ENCODE data around the gene MICAL3.
"Not testable (repeated sequence)": the region's sequence is repeated elsewhere in the genome, so short reads cannot be mapped to it uniquely, and the experiment has no call there.

The MICAL3 gene

GRCh38 chr22:17999851-18000250 is 24.5 kb downstream of the MICAL3 start:
- Histone ChIP-seq H3K9me3 (ENCODE audit: insufficient read depth, low read length) (no peaks in the 10 kb centered on the region), H3K36me3 (ENCODE audit: insufficient read depth, insufficient read length, low read length) (peaks cover 10% of the 10 kb centered on the region), H3K4me1 (ENCODE audit: insufficient read depth, insufficient read length) (no peaks in the 10 kb centered on the region), H3K9ac (ENCODE audit: insufficient read length, low read depth) (no peak overlapping the region), H3K4me3 (ENCODE audit: insufficient read length, low read depth) (peak overlapping the region; percentile 12), H3K27me3 (ENCODE audit: insufficient read depth, insufficient read length) (no peaks in the 10 kb centered on the region)
- TF ChIP-seq YY1 (IDR thresholded peaks at IDR 0.05; ENCODE audit: insufficient read depth, insufficient read length) (no peak), SUZ12 (IDR thresholded peaks at IDR 0.05; ENCODE audit: extremely low read depth, insufficient read depth, insufficient read length) (no peak), ZNF274 (IDR thresholded peaks at IDR 0.05; ENCODE audit: low read depth, low read length) (no peak)
- DNase-seq (ENCODE audit: low read depth, low spot score), result no peak

DNA sequence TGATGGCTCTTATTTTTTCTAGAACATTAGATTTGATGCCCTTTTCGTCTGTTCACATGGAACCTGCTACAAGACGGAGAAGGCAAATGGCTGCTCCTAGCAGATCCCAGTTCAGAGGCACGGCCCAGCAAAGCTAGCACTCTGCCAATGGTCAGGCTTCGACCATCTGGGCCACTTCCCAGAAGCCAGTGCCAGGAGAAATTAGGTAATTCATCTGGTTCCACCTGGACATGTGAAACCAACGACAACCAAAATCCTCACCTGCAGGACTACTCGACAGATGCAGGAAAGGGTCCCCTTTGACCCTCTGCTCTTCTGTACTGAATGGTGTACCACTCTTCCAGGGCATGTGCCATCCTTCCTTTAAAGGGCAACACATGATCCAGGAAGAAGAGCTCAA is 25.4 kb downstream of the MICAL3 start:
- no peaks in the 10 kb centered on the region for H3K27me3 ChIP-seq (ENCODE audit: insufficient read depth, insufficient read length)
- DNase-seq (ENCODE audit: low read depth, low spot score), result no peak
- peaks cover 10% of the 10 kb centered on the region for H3K36me3 ChIP-seq (ENCODE audit: insufficient read depth, insufficient read length, low read length)
- no peak overlapping the region for H3K4me3 ChIP-seq (ENCODE audit: insufficient read length, low read depth)
- H3K9ac ChIP-seq (ENCODE audit: insufficient read length, low read depth), result no peak overlapping the region
- H3K4me1 ChIP-seq (ENCODE audit: insufficient read depth, insufficient read length), result no peaks in the 10 kb centered on the region
- TF ChIP-seq YY1 (IDR thresholded peaks at IDR 0.05; ENCODE audit: insufficient read depth, insufficient read length) (no peak), ZNF274 (IDR thresholded peaks at IDR 0.05; ENCODE audit: low read depth, low read length) (no peak), SUZ12 (IDR thresholded peaks at IDR 0.05; ENCODE audit: extremely low read depth, insufficient read depth, insufficient read length) (no peak)
- no peaks in the 10 kb centered on the region for H3K9me3 ChIP-seq (ENCODE audit: insufficient read depth, low read length)

DNA sequence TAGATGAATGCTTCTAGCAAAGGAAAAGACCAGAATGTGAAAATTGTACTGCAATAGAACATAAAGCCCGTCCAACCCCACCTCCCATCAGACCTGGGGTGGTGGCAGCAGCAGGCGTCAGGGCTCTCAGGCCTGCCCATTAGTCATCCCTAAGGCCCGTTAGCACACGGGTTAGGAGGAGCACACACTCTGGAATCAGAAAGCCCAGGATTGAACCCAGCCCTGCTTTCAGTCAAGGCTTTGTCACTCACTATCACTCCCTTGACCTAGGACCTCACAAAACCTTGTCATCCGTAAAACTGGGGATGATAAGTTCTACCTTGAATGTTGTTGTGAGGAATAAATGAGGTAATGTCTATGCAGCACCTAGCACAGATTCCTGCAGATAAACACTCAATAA is 26.9 kb downstream of the MICAL3 start:
- Histone ChIP-seq H3K27me3 (ENCODE audit: insufficient read depth, insufficient read length) (no peaks in the 10 kb centered on the region), H3K4me1 (ENCODE audit: insufficient read depth, insufficient read length) (no peaks in the 10 kb centered on the region), H3K9ac (ENCODE audit: insufficient read length, low read depth) (no peak overlapping the region), H3K4me3 (ENCODE audit: insufficient read length, low read depth) (no peak overlapping the region), H3K9me3 (ENCODE audit: insufficient read depth, low read length) (no peaks in the 10 kb centered on the region), H3K36me3 (ENCODE audit: insufficient read depth, insufficient read length, low read length) (peaks cover 10% of the 10 kb centered on the region)
- DNase-seq (ENCODE audit: low read depth, low spot score), result no peak
- no peak for TF ChIP-seq YY1 (IDR thresholded peaks at IDR 0.05; ENCODE audit: insufficient read depth, insufficient read length)
- TF ChIP-seq ZNF274 (IDR thresholded peaks at IDR 0.05; ENCODE audit: low read depth, low read length), result no peak
- TF ChIP-seq SUZ12 (IDR thresholded peaks at IDR 0.05; ENCODE audit: extremely low read depth, insufficient read depth, insufficient read length), result no peak

GRCh38 chr22:17995256-17995655 is 29.1 kb downstream of the MICAL3 start:
- not testable (repeated sequence) for H3K9me3 ChIP-seq (ENCODE audit: insufficient read depth, low read length); H3K4me1 ChIP-seq (ENCODE audit: insufficient read depth, insufficient read length); H3K9ac ChIP-seq (ENCODE audit: insufficient read length, low read depth); H3K4me3 ChIP-seq (ENCODE audit: insufficient read length, low read depth); H3K27me3 ChIP-seq (ENCODE audit: insufficient read depth, insufficient read length); DNase-seq (ENCODE audit: low read depth, low spot score)
- peaks cover 10% of the 10 kb centered on the region for H3K36me3 ChIP-seq (ENCODE audit: insufficient read depth, insufficient read length, low read length)

DNA sequence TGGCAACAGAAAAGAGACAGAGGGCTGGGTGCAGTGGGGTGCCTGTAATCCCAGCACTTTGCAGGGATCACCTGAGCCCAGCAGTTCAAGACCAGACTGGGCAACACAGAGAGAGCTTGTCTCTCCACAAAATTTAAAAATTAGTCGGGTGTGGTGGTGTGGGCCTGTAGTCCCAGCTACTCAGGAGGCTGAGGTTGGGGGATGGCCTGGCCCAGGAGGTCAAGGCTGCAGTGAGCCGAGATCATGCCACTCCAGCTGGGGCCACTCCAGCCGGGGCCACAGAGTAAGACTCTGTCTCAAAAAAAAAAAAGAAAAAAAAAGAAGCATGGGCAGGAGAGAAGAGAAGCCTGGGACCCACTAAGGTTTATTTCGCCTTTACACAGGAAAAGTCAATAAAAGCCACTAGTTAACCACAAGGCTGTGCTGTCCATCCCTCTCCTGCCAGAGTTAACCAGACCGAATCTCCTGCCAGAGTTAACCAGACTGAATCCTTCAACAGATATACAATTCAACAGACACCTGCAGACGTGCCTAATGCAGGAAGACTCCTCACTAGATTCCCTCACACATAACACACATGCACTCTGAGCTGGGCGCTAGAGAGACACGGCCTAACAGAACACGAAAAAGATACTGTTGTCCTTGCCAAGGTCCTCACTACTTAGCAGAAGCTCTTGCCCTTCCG is 29.8 kb downstream of the MICAL3 start:
- Histone ChIP-seq H3K9ac (ENCODE audit: insufficient read length, low read depth) (no peak overlapping the region), H3K4me1 (ENCODE audit: insufficient read depth, insufficient read length) (no peaks in the 10 kb centered on the region), H3K4me3 (ENCODE audit: insufficient read length, low read depth) (no peak overlapping the region)

DNA sequence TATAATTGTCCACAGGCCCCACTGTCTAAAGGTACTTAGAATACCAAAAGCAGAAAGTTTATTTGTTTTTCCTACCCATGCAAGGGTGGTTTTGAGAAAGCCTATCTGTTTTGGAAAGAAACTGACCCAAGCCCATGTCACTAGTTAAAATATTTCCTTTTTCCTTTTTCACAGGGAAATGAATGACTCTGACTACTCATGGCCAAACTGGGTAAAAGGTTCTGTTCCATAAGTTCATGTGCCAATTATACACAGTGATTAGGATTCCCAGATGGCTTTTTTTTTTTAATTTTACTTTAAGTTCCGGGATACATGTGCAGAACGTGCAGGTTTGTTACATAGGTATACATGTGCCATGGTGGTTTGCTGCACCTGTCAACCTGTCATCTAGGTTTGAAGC is 31.4 kb downstream of the MICAL3 start:
- not testable (repeated sequence) for H3K9me3 ChIP-seq (ENCODE audit: insufficient read depth, low read length); H3K36me3 ChIP-seq (ENCODE audit: insufficient read depth, insufficient read length, low read length); DNase-seq (ENCODE audit: low read depth, low spot score); H3K4me3 ChIP-seq (ENCODE audit: insufficient read length, low read depth); H3K9ac ChIP-seq (ENCODE audit: insufficient read length, low read depth); H3K27me3 ChIP-seq (ENCODE audit: insufficient read depth, insufficient read length); H3K4me1 ChIP-seq (ENCODE audit: insufficient read depth, insufficient read length)

More for the DNA sequence above, 29.8 kb downstream of the MICAL3 start:
- H3K27me3 ChIP-seq (ENCODE audit: insufficient read depth, insufficient read length), result no peaks in the 10 kb centered on the region
- no peaks in the 10 kb centered on the region for H3K9me3 ChIP-seq (ENCODE audit: insufficient read depth, low read length)
- no peak for DNase-seq (ENCODE audit: low read depth, low spot score)
- peaks cover 10% of the 10 kb centered on the region for H3K36me3 ChIP-seq (ENCODE audit: insufficient read depth, insufficient read length, low read length)
- TF ChIP-seq ZNF274 (IDR thresholded peaks at IDR 0.05; ENCODE audit: low read depth, low read length), result no peak
- TF ChIP-seq SUZ12 (IDR thresholded peaks at IDR 0.05; ENCODE audit: extremely low read depth, insufficient read depth, insufficient read length), result no peak
- no peak for TF ChIP-seq YY1 (IDR thresholded peaks at IDR 0.05; ENCODE audit: insufficient read depth, insufficient read length)

DNA sequence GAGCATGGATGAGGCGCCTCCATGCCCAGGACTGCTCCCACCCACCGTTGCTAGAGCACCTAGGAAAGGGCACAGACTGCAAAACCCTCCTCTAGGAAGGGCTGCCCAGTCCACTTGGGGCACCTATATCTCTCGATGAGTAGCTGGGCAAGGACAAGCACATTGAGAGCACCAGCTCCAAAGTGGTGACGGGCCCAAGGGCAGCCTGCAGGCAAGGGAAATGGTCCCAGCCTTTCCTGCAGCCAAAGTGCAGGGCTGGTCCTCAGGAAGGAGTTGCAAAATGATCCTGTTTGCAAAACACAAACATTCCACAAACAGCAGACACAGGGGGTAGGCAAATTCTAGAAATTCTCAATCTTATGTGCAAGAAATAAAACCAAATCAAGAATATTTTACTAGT is 32.4 kb downstream of the MICAL3 start:
- H3K4me3 ChIP-seq (ENCODE audit: insufficient read length, low read depth); H3K36me3 ChIP-seq (ENCODE audit: insufficient read depth, insufficient read length, low read length); H3K9me3 ChIP-seq (ENCODE audit: insufficient read depth, low read length); H3K9ac ChIP-seq (ENCODE audit: insufficient read length, low read depth); DNase-seq (ENCODE audit: low read depth, low spot score); H3K4me1 ChIP-seq (ENCODE audit: insufficient read depth, insufficient read length); H3K27me3 ChIP-seq (ENCODE audit: insufficient read depth, insufficient read length): not testable (repeated sequence)

GRCh38 chr22:17990942-17991341 is 33.4 kb downstream of the MICAL3 start:
- no peaks in the 10 kb centered on the region for H3K27me3 ChIP-seq (ENCODE audit: insufficient read depth, insufficient read length)
- no peaks in the 10 kb centered on the region for H3K36me3 ChIP-seq (ENCODE audit: insufficient read depth, insufficient read length, low read length)
- no peak overlapping the region for H3K4me3 ChIP-seq (ENCODE audit: insufficient read length, low read depth)
- DNase-seq (ENCODE audit: low read depth, low spot score), result no peak
- H3K9ac ChIP-seq (ENCODE audit: insufficient read length, low read depth), result no peak overlapping the region
- peaks cover 2% of the 10 kb centered on the region for H3K4me1 ChIP-seq (ENCODE audit: insufficient read depth, insufficient read length)
- no peaks in the 10 kb centered on the region for H3K9me3 ChIP-seq (ENCODE audit: insufficient read depth, low read length)
- TF ChIP-seq YY1 (IDR thresholded peaks at IDR 0.05; ENCODE audit: insufficient read depth, insufficient read length), result no peak
- TF ChIP-seq ZNF274 (IDR thresholded peaks at IDR 0.05; ENCODE audit: low read depth, low read length), result no peak
- no peak for TF ChIP-seq SUZ12 (IDR thresholded peaks at IDR 0.05; ENCODE audit: extremely low read depth, insufficient read depth, insufficient read length)

All from NT2/D1 (cell line).